ENCODE results near the gene PLIN1.

GRCh38 chr15:89667706-89667960 is 11.5 kb downstream of the PLIN1 start:
- TF ChIP-seq, protein P1, sequence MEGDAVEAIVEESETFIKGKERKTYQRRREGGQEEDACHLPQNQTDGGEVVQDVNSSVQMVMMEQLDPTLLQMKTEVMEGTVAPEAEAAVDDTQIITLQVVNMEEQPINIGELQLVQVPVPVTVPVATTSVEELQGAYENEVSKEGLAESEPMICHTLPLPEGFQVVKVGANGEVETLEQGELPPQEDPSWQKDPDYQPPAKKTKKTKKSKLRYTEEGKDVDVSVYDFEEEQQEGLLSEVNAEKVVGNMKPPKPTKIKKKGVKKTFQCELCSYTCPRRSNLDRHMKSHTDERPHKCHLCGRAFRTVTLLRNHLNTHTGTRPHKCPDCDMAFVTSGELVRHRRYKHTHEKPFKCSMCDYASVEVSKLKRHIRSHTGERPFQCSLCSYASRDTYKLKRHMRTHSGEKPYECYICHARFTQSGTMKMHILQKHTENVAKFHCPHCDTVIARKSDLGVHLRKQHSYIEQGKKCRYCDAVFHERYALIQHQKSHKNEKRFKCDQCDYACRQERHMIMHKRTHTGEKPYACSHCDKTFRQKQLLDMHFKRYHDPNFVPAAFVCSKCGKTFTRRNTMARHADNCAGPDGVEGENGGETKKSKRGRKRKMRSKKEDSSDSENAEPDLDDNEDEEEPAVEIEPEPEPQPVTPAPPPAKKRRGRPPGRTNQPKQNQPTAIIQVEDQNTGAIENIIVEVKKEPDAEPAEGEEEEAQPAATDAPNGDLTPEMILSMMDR (IDR thresholded peaks at IDR 0.05; ENCODE audit: insufficient read depth, low read depth, low read length), result no peak
- TF ChIP-seq EZH2 (IDR thresholded peaks at IDR 0.05; ENCODE audit: insufficient read depth, low read length), result no peak
